GM19025 (cell line): ENCODE results near the gene PTPRU.

Experiments
- ATAC-seq: cut with Tn5 transposase; IDR thresholded peaks from one replicate; pipeline ENCODE4 v1.9.1; 2021; ENCODE audit warnings: mild to moderate bottlenecking, low read depth, moderate library complexity; ENCODE audit not compliant: unreplicated experiment

Gene PTPRU

GRCh38 chr1:29354511-29355098 lies 118.3 kb downstream of the PTPRU start:
- ATAC-seq: no peak

GRCh38 chr1:29355375-29355774 lies 119.1 kb downstream of the PTPRU start:
- no peak for ATAC-seq

GRCh38 chr1:29356663-29357062 lies 120.3 kb downstream of the PTPRU start:
- no peak for ATAC-seq

GRCh38 chr1:29357452-29357851 lies 121.1 kb downstream of the PTPRU start:
- no peak for ATAC-seq

GRCh38 chr1:29358183-29358582 lies 121.9 kb downstream of the PTPRU start:
- ATAC-seq: no peak

- no peak for ATAC-seq
Observed at GRCh38 chr1:29360768-29361167, 124.4 kb downstream of the PTPRU start.

- ATAC-seq: no peak
Observed at GRCh38 chr1:29361686-29362085, 125.4 kb downstream of the PTPRU start.

- no peak for ATAC-seq
Observed at GRCh38 chr1:29362116-29362515, 125.8 kb downstream of the PTPRU start.

GRCh38 chr1:29362764-29363163 lies 126.4 kb downstream of the PTPRU start:
- no peak for ATAC-seq

GRCh38 chr1:29363536-29363935 lies 127.2 kb downstream of the PTPRU start:
- ATAC-seq: no peak

GRCh38 chr1:29364101-29364678 lies 127.9 kb downstream of the PTPRU start:
- ATAC-seq: no peak

- no peak for ATAC-seq
Observed at GRCh38 chr1:29365906-29366670, 129.8 kb downstream of the PTPRU start.

- ATAC-seq: no peak
Observed at GRCh38 chr1:29368936-29369932, 132.9 kb downstream of the PTPRU start.

GRCh38 chr1:29370067-29370466 lies 133.7 kb downstream of the PTPRU start:
- no peak for ATAC-seq

GRCh38 chr1:29371332-29371731 lies 135.0 kb downstream of the PTPRU start:
- no peak for ATAC-seq

- ATAC-seq: no peak
Observed at GRCh38 chr1:29372108-29372507, 135.8 kb downstream of the PTPRU start.
